SK-N-SH treated with all-trans-retinoic acid at 6 μM for 48 hours (cell line): ENCODE measurements around the gene ROCK2.
"Not testable (repeated sequence)": the region's sequence is repeated elsewhere in the genome, so short reads cannot be mapped to it uniquely, and the experiment has no call there.

ENCODE experiments used
- ARNTL ChIP-seq: fragments of 450-650 bp; formaldehyde crosslinking; IDR thresholded peaks from 2 replicates; pipeline ENCODE4 v1.5.0; 2020; ENCODE audit warnings: low read depth, mild to moderate bottlenecking, moderate library complexity, borderline replicate concordance
- CREB5 ChIP-seq: fragments of 250-450 bp; sonication (Bioruptor Pico); IDR thresholded peaks from 2 replicates; pipeline ENCODE4 v1.5.1; 2020; ENCODE audit warnings: low read depth, mild to moderate bottlenecking, moderate library complexity
- CSRNP3 ChIP-seq: fragments of 250-450 bp; sonication (Bioruptor Pico); IDR thresholded peaks from 2 replicates; pipeline ENCODE4 v1.5.1; 2021; ENCODE audit warnings: mild to moderate bottlenecking, moderate library complexity
- ESRRG ChIP-seq: fragments of 250-450 bp; sonication (Bioruptor Pico); IDR thresholded peaks from 2 replicates; pipeline ENCODE4 v1.6.1; 2021; ENCODE audit warnings: mild to moderate bottlenecking
- GLIS3 ChIP-seq: fragments of 250-450 bp; sonication (Bioruptor Pico); IDR thresholded peaks from 2 replicates; pipeline ENCODE4 v1.5.0; 2020; ENCODE audit warnings: mild to moderate bottlenecking, moderate library complexity
- PATZ1 ChIP-seq: fragments of 250-450 bp; sonication (Bioruptor Pico); IDR thresholded peaks from 2 replicates; pipeline ENCODE4 v1.8.0; 2020; ENCODE audit warnings: mild to moderate bottlenecking, moderate library complexity, borderline replicate concordance
- RARB ChIP-seq: fragments of 250-450 bp; sonication (Bioruptor Pico); IDR thresholded peaks from 2 replicates; pipeline ENCODE4 v1.8.0; 2021; ENCODE audit warnings: mild to moderate bottlenecking, moderate library complexity
- SNAI2 ChIP-seq: fragments of 250-450 bp; sonication (Bioruptor Pico); IDR thresholded peaks from 2 replicates; pipeline ENCODE4 v1.5.0; 2020; ENCODE audit warnings: mild to moderate bottlenecking, moderate library complexity
- TCF4 ChIP-seq: fragments of 250-450 bp; sonication (Bioruptor Pico); IDR thresholded peaks from 2 replicates; pipeline ENCODE4 v1.8.0; 2021; ENCODE audit warnings: mild to moderate bottlenecking, moderate library complexity, borderline replicate concordance
- TOX ChIP-seq: fragments of 250-450 bp; sonication (Bioruptor Pico); IDR thresholded peaks from 2 replicates; pipeline ENCODE4 v1.8.0; 2021; ENCODE audit warnings: mild to moderate bottlenecking, moderate library complexity, borderline replicate concordance
- TSHZ2 ChIP-seq: fragments of 250-450 bp; sonication (Bioruptor Pico); IDR thresholded peaks from 2 replicates; pipeline ENCODE4 v1.5.0; 2020; ENCODE audit warnings: mild to moderate bottlenecking, moderate library complexity
- ZFP3 ChIP-seq: fragments of 250-450 bp; sonication (Bioruptor Pico); IDR thresholded peaks from 2 replicates; pipeline ENCODE4 v1.5.0; 2020; ENCODE audit warnings: mild to moderate bottlenecking, moderate library complexity
- ZNF70 ChIP-seq: fragments of 450-650 bp; formaldehyde crosslinking; IDR thresholded peaks from 2 replicates; pipeline ENCODE4 v1.5.0; 2020; ENCODE audit warnings: mild to moderate bottlenecking, moderate library complexity
- ZNF8 ChIP-seq: fragments of 450-650 bp; formaldehyde crosslinking; IDR thresholded peaks from 2 replicates; pipeline ENCODE4 v1.5.0; 2020; ENCODE audit warnings: mild to moderate bottlenecking, moderate library complexity

- not testable (repeated sequence) for TF ChIP-seq ZFP3 (CRISPR knock-in tag); SNAI2; TOX (CRISPR knock-in tag); CSRNP3 (CRISPR knock-in tag); CREB5 (CRISPR knock-in tag); ZNF70 (CRISPR knock-in tag); RARB; GLIS3 (CRISPR knock-in tag); TCF4 (CRISPR knock-in tag); ARNTL (CRISPR knock-in tag); ESRRG (CRISPR knock-in tag); TSHZ2 (CRISPR knock-in tag); PATZ1 (CRISPR knock-in tag); ZNF8
Measured at GRCh38 chr2:11261564-11261963, 82.9 kb downstream of the ROCK2 start.
